K562 (cell line): ENCODE measurements around the gene NAA15.

Experiments
- CAMTA2 ChIP-seq: fragments of 250-450 bp; sonication (Bioruptor Pico); conservative IDR thresholded peaks from 2 replicates; pipeline ENCODE4 v1.5.1; 2022
- GABPB2 ChIP-seq: fragments of 250-450 bp; sonication (Bioruptor Pico); conservative IDR thresholded peaks from 2 replicates; pipeline ENCODE4 v1.5.1; 2021; ENCODE audit warnings: mild to moderate bottlenecking
- SIN3B ChIP-seq: fragments of 450-650 bp; IDR thresholded peaks from 2 replicates; pipeline ENCODE4 v1.6.1; 2017; ENCODE audit warnings: low read depth, mild to moderate bottlenecking, moderate library complexity

GRCh38 chr4:139266583-139267257, 34.6 kb upstream of the NAA15 start:
- no peak for TF ChIP-seq GABPB2 (CRISPR knock-in tag)
- no peak for TF ChIP-seq CAMTA2 (CRISPR knock-in tag)
- no peak for TF ChIP-seq SIN3B
